Endothelial cell of umbilical vein (primary cell): Measurements from ENCODE around the gene PTK6. TPM values are rescaled to one million over a fixed set of nuclear protein-coding genes. Genes with fewer than 3 reads are reported as not detected.
A peak's percentile ranks its signal among the peaks of the same experiment; 100 is the strongest.

ENCODE experiments used
- BruUV-seq: library from RNA; stranded (reverse); fragments of 400-500 nt; replicated peaks from 2 replicates; lab custom pipeline; 2021; lab: Mats Ljungman, UMichigan
- CTCF ChIA-PET: fragments of 300-600, 350-600 bp; sonication (Branson Sonifier 250); formaldehyde crosslinking; loops from one replicate; lab custom pipeline; 2021; ENCODE audit warnings: antibody characterized with exemption, inconsistent platforms; lab: Charles Lee
- POLR2A ChIA-PET: fragments of 300-600, 350-600 bp; sonication (Branson Sonifier 250); formaldehyde crosslinking; loops from one replicate; lab custom pipeline; 2021; ENCODE audit warnings: antibody characterized with exemption, inconsistent platforms; lab: Charles Lee
- DNase-seq: peaks from one replicate; pipeline ENCODE4 v3.0.0-alpha.2; 2011; ENCODE audit warnings: low read depth, low spot score
- FAIRE-seq: peaks from 2 replicates; lab custom pipeline; 2011; peaks lifted over from hg19 to GRCh38; lab: Jason Lieb, UNC
- H2AFZ ChIP-seq: 2 replicates; pipeline ENCODE4 v1.6.0; 2012; ENCODE audit warnings: low read depth, low read length, control low read depth, inconsistent platforms
- H3K27ac ChIP-seq: 2 replicates; pipeline ENCODE4 v1.5.1; 2011; ENCODE audit warnings: low read depth, mild to moderate bottlenecking, control low read depth, low read length, moderate library complexity; ENCODE audit not compliant: insufficient read depth
- H3K27me3 ChIP-seq, 2 experiments: 2 replicates each; pipeline versions ENCODE4 v1.6.0 to v1.6.1; 2011; ENCODE audit warnings: low read length in 2 of 2, mixed read lengths in 1 of 2; ENCODE audit not compliant: control insufficient read depth in 2 of 2, insufficient read depth in 2 of 2
- H3K36me3 ChIP-seq, 2 experiments: 2 replicates in 1 of 2; 3 replicates in 1 of 2; pipeline ENCODE4 v1.5.1; 2011; ENCODE audit warnings: low read length in 2 of 2, mild to moderate bottlenecking in 1 of 2, moderate library complexity in 1 of 2; ENCODE audit not compliant: control insufficient read depth in 2 of 2, insufficient read depth in 2 of 2; ENCODE audit errors: extremely low read depth in 1 of 2
- H3K4me1 ChIP-seq: 3 replicates; pipeline ENCODE4 v1.5.1; 2011; ENCODE audit warnings: mild to moderate bottlenecking, low read length; ENCODE audit not compliant: control insufficient read depth, insufficient read depth; ENCODE audit errors: extremely low read depth
- H3K4me2 ChIP-seq: 2 replicates; pipeline ENCODE4 v1.6.1; 2011; ENCODE audit warnings: low read length, control low read depth, mixed read lengths; ENCODE audit not compliant: insufficient read depth
- H3K4me3 ChIP-seq, 3 experiments: fragments of 200-600 bp in 1 of 3; sonication (generic), shearing (Covaris generic) in 1 of 3; replicated peaks in 1 of 3; 2 replicates each; pipeline ENCODE4 v1.5.1; 2011 to 2016; ENCODE audit warnings: control low read depth in 3 of 3, low read length in 3 of 3, mild to moderate bottlenecking in 2 of 3, inconsistent platforms in 1 of 3, low read depth in 1 of 3, moderate library complexity in 1 of 3; ENCODE audit not compliant: insufficient read depth in 1 of 3
- H3K79me2 ChIP-seq: 2 replicates; pipeline ENCODE4 v1.6.0; 2012; ENCODE audit warnings: low read length, inconsistent platforms; ENCODE audit not compliant: control insufficient read depth, insufficient read depth
- H3K9ac ChIP-seq: replicated peaks from 2 replicates; pipeline ENCODE3; 2011; ENCODE audit warnings: low read length, control low read depth; ENCODE audit not compliant: insufficient read depth; ENCODE audit errors: extremely low read depth
- H3K9me1 ChIP-seq: replicated peaks from 3 replicates; pipeline ENCODE4 v1.6.0; 2011; ENCODE audit warnings: mild to moderate bottlenecking, low read length; ENCODE audit not compliant: control insufficient read depth, insufficient read depth; ENCODE audit errors: extremely low read depth
- H3K9me3 ChIP-seq: replicated peaks from 2 replicates; pipeline ENCODE4 v1.5.1; 2012; ENCODE audit warnings: low read length, inconsistent platforms; ENCODE audit not compliant: control insufficient read depth, insufficient read depth
- H4K20me1 ChIP-seq: replicated peaks from 2 replicates; pipeline ENCODE3; 2011; ENCODE audit warnings: mild to moderate bottlenecking, low read length; ENCODE audit not compliant: control insufficient read depth, insufficient read depth; ENCODE audit errors: extremely low read depth
- EZH2 ChIP-seq: IDR thresholded peaks from 2 replicates; pipeline ENCODE4 v1.6.1; 2012; ENCODE audit warnings: borderline replicate concordance, low read depth, mild to moderate bottlenecking, moderate library complexity, low read length, inconsistent platforms; ENCODE audit not compliant: severe bottlenecking
- FOS ChIP-seq: IDR thresholded peaks from 2 replicates; pipeline ENCODE4 v1.6.1; 2011; ENCODE audit warnings: mild to moderate bottlenecking, low read length, moderate library complexity, borderline replicate concordance; ENCODE audit not compliant: insufficient read depth
- GATA2 ChIP-seq: IDR thresholded peaks from 2 replicates; pipeline ENCODE4 v1.7.0; 2011; ENCODE audit warnings: low read depth, mild to moderate bottlenecking, moderate library complexity, mixed read lengths, low read length; ENCODE audit not compliant: insufficient read length, insufficient read depth
- JUN ChIP-seq: IDR thresholded peaks from 2 replicates; pipeline ENCODE4 v1.6.1; 2011; ENCODE audit warnings: borderline replicate concordance, low read depth; ENCODE audit not compliant: insufficient read length, insufficient read depth
- MYC ChIP-seq: IDR thresholded peaks from one replicate; pipeline ENCODE4 v1.6.1; 2011; ENCODE audit warnings: mild to moderate bottlenecking, low read depth, low read length
- POLR2A ChIP-seq: IDR thresholded peaks from 2 replicates; pipeline ENCODE4 v1.6.1; 2012; ENCODE audit warnings: low read depth, mild to moderate bottlenecking, control low read depth, low read length
- POLR2AphosphoS5 ChIP-seq: IDR thresholded peaks from 2 replicates; pipeline ENCODE4 v1.6.1; 2012; ENCODE audit warnings: low read depth, mild to moderate bottlenecking, control low read depth, low read length, moderate library complexity; ENCODE audit not compliant: insufficient read depth
- dilution Hi-C: fragments of 300-500 bp; cut with MboI; formaldehyde crosslinking; loops from one replicate; pipeline ENCODE4 v1.15.0; 2019; ENCODE audit warnings: low sequenced_read_pairs; ENCODE audit not compliant: extremely low pct_ligation_motif_present
- intact Hi-C: fragments of 100-400 bp; cut with micrococcal nuclease; formaldehyde crosslinking; loops from one replicate; pipeline ENCODE4 v1.10.0; 2022
- polyA plus RNA-seq, 4 experiments: library from polyadenylated mRNA; depleted of rRNA in 3 of 4; stranded (reverse) in 3 of 4; unstranded in 1 of 4; fragments of >200 nt; gene quantifications; 2 replicates each; pipeline versions ENCODE4 v1.2.1 to v1.2.3, GENCODE V29; 2011 to 2012; ENCODE audit warnings: missing spikeins in 1 of 4
- total RNA-seq: library from RNA; stranded (reverse); gene quantifications from 2 replicates; pipeline ENCODE4 v1.2.3, GENCODE V29; 2021
- TF ChIP-seq, protein P1 (sequence below): IDR thresholded peaks from 2 replicates; pipeline ENCODE4 v1.6.1; 2011; ENCODE audit not compliant: insufficient read depth, insufficient read length
- TF ChIP-seq, protein P2 (sequence below), 2 donors: IDR thresholded peaks; 1 replicate in 1 of 2; 2 replicates in 1 of 2; pipeline ENCODE4 v1.5.1; 2011; ENCODE audit warnings: low read length in 2 of 2, mild to moderate bottlenecking in 2 of 2, moderate library complexity in 2 of 2, control low read depth in 1 of 2, inconsistent platforms in 1 of 2, low read depth in 1 of 2; ENCODE audit not compliant: insufficient read depth in 1 of 2; ENCODE audit errors: extremely low read depth in 1 of 2

Gene PTK6
- total and polyA plus RNA-seq, 2 donors (not counting 3 experiments of a cell fraction or from before 2014, with no cell fraction given): 0.18 TPM; not detected in 1

DNA sequence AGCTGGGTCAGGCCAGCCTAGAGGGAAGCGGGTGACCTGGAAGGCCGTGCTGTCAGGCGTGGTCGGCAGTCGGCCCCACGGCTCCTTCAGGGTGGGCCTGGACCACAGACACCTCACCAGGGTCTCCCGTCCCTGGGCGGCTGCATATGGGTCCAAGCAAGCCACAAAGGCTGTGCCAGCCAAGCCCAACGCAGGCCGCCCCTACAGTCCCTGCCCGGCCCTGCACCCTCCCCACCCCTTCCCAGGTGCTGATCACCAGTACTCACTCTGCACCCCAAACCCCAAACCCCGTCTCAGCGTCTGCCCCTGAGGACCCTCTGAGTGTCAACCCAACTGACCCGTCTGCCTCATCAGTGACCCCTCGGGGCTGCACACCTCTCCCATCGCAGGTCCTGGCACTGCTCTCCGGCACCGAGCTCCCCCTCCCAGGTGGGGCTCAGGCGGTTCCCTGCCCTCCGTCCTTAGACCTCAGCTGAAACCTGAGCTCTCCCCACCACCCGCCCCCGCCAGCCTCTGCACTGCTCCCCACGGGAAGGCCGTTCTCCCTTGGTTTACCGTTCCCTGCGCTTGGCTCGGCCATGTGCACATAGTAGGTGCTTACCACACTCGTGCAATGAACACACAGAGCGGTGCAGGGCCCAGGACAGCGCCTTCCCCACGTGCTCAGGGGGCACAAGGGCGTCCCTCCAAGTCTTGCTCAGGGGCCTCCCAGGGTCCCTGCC lies 18.1 kb downstream of the PTK6 start:
- no peaks in the 10 kb centered on the region for H4K20me1 ChIP-seq
- H3K27me3 ChIP-seq: no peaks in the 10 kb centered on the region
- CTCF ChIA-PET: interaction anchor here (1.9 kb wide), 1 partner anchor 23 kb away, joined by 13 read pairs; no protein-coding TSS in a partner anchor
- POLR2A ChIA-PET: no interaction called here
- H2AFZ ChIP-seq: peak overlapping the region; percentile 86
- H3K4me1 ChIP-seq: peaks cover 12% of the 10 kb centered on the region
- FAIRE-seq (no peak), DNase-seq (no peak)
- H3K9ac ChIP-seq: no peak overlapping the region
- dilution Hi-C loops (no loop called here), intact Hi-C loops (loop anchor here (10.0 kb wide), 1 partner anchor 84 kb away; no protein-coding TSS in a partner anchor)
- peak overlapping the region in 1 of 3 experiments; percentile 60 for H3K4me3 ChIP-seq
- H3K79me2 ChIP-seq: peaks cover 16% of the 10 kb centered on the region
- TF ChIP-seq GATA2 (no peak), JUN (no peak), FOS (no peak), POLR2A (no peak), POLR2AphosphoS5 (no peak), MYC (no peak), EZH2 (no peak)
- TF ChIP-seq, protein P1, sequence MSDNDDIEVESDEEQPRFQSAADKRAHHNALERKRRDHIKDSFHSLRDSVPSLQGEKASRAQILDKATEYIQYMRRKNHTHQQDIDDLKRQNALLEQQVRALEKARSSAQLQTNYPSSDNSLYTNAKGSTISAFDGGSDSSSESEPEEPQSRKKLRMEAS: no peak
- TF ChIP-seq, protein P2, sequence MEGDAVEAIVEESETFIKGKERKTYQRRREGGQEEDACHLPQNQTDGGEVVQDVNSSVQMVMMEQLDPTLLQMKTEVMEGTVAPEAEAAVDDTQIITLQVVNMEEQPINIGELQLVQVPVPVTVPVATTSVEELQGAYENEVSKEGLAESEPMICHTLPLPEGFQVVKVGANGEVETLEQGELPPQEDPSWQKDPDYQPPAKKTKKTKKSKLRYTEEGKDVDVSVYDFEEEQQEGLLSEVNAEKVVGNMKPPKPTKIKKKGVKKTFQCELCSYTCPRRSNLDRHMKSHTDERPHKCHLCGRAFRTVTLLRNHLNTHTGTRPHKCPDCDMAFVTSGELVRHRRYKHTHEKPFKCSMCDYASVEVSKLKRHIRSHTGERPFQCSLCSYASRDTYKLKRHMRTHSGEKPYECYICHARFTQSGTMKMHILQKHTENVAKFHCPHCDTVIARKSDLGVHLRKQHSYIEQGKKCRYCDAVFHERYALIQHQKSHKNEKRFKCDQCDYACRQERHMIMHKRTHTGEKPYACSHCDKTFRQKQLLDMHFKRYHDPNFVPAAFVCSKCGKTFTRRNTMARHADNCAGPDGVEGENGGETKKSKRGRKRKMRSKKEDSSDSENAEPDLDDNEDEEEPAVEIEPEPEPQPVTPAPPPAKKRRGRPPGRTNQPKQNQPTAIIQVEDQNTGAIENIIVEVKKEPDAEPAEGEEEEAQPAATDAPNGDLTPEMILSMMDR (IDR thresholded peaks at IDR 0.05; ENCODE audit: extremely low read depth in 1 of 2, insufficient read depth in 1 of 2, low read depth in 1 of 2, low read length in 2 of 2): no peak
- H3K4me2 ChIP-seq: no peak overlapping the region
- BruUV-seq: no TSS peak
- peaks cover 0 to 2% of the 10 kb centered on the region in 2 experiments for H3K36me3 ChIP-seq
- H3K9me3 ChIP-seq: no peaks in the 10 kb centered on the region
- no peak overlapping the region for H3K27ac ChIP-seq
- H3K9me1 ChIP-seq: no peaks in the 10 kb centered on the region
